Retina (tissue), 1 donor: ENCODE data around the gene CPEB1.

Experiments used
- DNase-seq: peaks from one replicate; pipeline ENCODE4 v3.0.0-alpha.2; 2016

The CPEB1 gene

DNA sequence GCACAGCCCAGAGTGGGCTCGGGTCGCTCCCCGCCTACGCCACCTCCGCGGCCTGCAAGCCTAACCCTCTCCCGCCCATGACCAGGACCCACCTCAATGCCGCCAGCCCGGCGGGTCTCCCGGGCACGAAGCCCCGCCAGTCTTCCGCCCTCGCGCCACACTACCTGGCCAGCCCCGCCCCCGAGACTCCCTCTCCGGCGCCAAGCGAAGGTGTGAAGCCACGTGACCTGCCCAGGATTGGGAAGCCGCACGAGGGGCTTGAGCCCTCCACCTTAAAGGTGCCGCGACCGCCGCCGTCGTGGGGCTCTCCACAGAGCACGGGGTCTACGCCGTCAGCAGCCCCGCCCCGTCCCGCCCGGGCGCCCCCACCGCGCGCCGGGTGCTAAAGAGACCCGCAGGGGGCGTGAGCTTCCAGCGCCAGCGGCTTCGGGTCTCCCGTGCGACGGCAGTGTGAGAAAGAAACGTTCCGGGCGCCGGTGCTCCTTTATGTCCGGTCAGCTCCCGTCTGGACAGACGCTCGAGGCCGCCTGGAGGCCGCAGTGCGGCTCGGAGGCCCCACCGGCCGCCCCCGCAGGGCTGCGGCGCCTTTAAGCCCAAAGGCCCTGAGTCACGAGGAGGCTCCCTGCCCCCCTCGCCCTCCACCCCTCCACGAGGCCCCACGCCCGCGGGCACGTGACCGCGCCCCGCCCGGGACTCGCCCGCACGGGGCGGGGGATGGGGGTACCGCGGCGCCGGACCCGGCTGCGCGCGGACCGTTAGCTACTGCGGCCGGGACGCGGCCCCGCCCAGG, at the start of gene CPEB1:
Gene CPEB1, minus strand, starts transcription at position 319 of the 790 bp plus-strand sequence. CDS start 18,904 bp downstream, outside the sequence.
- peak; percentile 74 for DNase-seq

GRCh38 chr15:82692171-82692570, 45.0 kb upstream of the CPEB1 start:
- no peak for DNase-seq

DNA sequence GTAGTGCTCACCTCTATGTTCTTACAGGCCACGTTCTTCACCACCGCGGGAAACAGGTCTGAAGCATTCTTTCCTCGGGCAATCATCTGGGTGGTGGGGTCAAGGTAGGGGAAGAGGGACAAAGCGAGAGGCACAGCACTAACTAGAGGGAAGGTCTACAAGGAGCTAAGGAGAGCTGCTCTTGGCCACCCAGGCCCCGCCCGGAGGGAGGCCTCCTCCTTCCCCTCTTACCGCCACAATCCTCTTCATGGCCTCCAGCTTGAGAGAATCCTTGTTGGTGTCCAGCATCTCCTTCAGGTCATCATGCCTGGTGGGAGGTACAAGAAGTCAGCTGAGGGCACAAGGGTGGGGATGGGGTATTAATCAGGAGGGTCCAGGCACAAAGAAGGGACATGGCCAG, 42.0 kb upstream of the CPEB1 start:
- no peak for DNase-seq

GRCh38 chr15:82688691-82689090, 41.5 kb upstream of the CPEB1 start:
- DNase-seq, result no peak

- DNase-seq, result no peak
Measured at GRCh38 chr15:82681371-82681770, 34.2 kb upstream of the CPEB1 start.

GRCh38 chr15:82680200-82681102, 33.3 kb upstream of the CPEB1 start:
- peak; percentile 73 for DNase-seq

- peak; percentile 68 for DNase-seq
Measured at GRCh38 chr15:82679626-82680199, 32.5 kb upstream of the CPEB1 start.

DNA sequence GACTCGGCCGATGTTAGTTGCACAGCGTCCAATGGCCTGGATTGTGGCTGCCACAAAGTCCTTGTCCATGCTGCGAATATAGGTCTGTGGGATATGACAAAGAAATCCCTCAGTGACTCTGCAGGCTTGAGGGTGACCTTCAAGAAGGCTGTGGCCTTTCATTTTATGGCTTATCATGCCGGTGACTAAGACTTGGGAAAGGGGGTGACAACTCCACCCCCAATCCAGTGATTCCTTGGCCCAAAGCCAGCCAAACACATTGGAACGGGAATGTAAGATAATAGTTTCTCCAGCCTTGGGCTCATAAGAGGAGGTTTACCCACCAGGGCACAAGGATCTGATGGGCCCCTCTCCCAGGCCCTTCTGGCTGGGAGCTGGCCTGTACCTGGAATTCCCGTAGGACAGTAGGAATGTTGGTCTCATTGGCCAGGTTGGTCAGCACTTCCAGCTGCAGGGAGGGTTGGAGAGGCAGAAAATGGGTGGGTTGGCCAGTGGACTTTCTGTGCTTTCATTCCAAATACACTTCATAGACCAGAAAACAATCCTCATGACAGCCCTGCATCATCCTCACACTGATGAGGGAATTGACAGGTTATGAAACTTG, 30.7 kb upstream of the CPEB1 start:
- DNase-seq, result no peak

- DNase-seq, result no peak
Measured at GRCh38 chr15:82674873-82675272, 27.7 kb upstream of the CPEB1 start.

GRCh38 chr15:82670699-82671098, 23.5 kb upstream of the CPEB1 start:
- DNase-seq, result no peak

- DNase-seq, result no peak
Measured at GRCh38 chr15:82666606-82667005, 19.4 kb upstream of the CPEB1 start.

DNA sequence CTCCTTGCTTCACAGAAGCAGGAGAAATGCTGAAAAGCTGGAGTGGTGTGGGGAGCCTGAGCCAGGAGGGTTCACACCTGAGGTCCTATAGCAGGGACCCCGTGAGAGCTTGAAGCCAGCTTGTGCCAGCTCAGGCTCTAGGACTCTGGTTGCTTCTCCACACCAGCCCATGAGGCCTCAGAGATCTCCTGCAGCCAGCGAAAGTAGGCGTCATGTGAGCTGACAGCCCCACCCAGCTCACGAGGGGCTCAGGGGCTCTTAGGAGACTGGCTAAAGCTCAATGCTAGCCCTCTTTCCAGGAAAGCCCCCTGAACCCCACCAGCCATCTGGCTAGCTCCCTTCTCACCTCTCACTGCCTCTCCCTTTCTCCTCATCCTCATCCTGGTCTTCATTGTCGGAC, 16.9 kb upstream of the CPEB1 start:
- DNase-seq, result no peak

- DNase-seq, result peak; percentile 55
Measured at GRCh38 chr15:82663186-82663600, 16.0 kb upstream of the CPEB1 start.

- DNase-seq, result no peak
Measured at GRCh38 chr15:82662641-82663040, 15.5 kb upstream of the CPEB1 start.

GRCh38 chr15:82660378-82660777, 13.2 kb upstream of the CPEB1 start:
- no peak for DNase-seq

- no peak for DNase-seq
Measured at GRCh38 chr15:82656641-82657266, 9.6 kb upstream of the CPEB1 start.

GRCh38 chr15:82655606-82656005, 8.4 kb upstream of the CPEB1 start:
- no peak for DNase-seq

GRCh38 chr15:82653483-82654168, 6.5 kb upstream of the CPEB1 start:
- DNase-seq, result no peak

DNA sequence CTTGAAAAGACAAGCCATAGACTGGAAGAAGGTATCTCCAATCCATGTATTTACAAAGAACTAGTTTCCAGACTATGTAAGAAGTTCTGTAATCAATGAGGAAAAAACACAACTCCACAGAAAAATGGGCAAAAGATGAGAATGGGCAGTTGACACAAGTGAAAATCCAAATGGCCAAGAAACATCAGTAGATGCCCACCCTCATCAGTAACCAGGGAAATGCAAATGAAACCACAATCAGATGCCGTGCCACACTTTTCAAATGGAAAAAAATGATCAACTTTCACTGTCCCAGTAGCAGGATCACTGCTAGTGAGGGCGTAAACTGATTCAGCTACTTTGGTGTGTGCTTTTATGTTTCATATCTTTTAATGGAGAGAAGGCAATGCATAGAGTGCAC, 4.5 kb upstream of the CPEB1 start:
- DNase-seq, result no peak

GRCh38 chr15:82650046-82650670, 3.0 kb upstream of the CPEB1 start:
- no peak for DNase-seq

DNA sequence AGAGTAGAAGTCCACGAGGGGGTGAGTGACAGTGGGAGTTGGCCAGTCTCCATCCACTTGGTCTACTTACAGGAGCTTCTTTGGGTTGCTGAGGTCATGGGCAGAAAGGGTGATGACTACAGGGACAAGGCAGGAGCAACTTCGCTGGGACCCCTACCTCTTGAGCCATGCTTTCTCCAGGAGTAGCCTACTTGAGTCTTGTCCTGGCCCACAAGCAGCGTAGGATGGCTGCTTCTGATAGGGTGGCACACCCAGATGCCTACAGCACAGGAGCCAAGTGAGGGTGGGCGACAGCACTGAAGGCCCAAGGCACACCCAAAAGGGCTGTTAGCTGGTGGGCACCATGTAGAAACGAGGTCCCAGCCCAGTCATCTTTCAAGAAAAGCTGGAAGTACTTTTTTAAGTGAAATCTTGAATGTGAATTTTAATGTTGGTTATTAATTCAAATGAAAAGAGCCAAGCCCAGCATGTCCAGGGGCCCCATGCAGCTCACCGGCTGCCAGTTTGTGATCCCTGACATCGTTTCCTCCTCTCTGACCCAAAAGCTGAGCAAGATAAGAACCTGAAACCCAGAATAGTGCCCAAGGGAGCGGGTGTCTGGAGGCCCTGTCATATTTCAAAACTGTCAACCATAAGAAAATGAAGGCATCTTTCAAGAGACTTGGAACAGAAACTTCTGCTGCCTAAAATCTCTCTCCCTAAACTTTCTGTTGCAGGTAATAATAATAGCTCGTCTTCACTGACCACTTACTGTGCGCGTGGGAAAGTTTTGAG, 2.2 kb upstream of the CPEB1 start:
- DNase-seq, result peak; percentile 8
